Inflammatory macrophage treated with lipopolysaccharide for 4 hours (primary cell): ENCODE data around the gene KRTAP10-4.

Source experiments
- DNase-seq: peaks from one replicate; pipeline ENCODE4 v3.0.0-alpha.2; 2020

The KRTAP10-4 gene

GRCh38 chr21:44618909-44619308 lies 45.4 kb downstream of the KRTAP10-4 start:
- no peak for DNase-seq

GRCh38 chr21:44619886-44620285 lies 46.4 kb downstream of the KRTAP10-4 start:
- no peak for DNase-seq

GRCh38 chr21:44623575-44623974 lies 50.0 kb downstream of the KRTAP10-4 start:
- no peak for DNase-seq
